ENCODE measurements around the gene OAS2.
A peak's percentile ranks its signal among the peaks of the same experiment; 100 is the strongest.

DNA sequence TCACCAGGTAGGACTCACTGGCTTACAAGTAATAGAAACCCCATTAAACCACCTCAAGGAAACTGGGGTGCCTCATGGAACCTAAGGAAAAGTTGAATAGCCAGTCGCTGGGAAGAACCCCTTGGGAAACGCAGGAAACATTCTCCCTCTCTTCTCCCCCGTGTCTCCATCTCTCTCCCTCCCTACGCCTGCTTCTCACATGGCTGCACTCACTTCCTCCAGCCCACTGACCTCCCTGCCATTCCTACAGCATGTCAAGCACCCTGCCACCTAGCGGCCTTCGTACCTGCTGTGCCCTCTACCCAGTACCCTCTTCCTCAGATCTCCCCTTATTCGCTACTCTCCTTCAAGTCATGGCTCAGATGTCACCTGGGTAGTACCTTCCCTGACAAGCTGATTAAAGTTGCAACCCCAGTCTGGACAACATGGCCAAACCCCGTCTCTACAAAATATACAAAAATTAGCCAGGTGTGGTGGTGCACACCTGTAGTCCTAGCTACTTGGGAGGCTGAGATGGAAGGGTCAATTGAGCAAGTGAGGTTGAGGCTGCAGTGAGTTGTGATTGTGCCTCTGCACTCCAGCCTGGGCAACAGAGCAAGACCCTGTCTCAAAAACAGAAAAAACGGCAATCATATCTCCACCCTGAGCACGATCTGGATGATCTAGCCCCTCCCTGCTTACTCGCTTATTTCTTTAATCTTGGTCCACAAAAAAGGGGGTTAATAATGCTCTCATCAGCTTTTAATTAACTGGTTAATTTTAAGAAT lies 71.8 kb downstream of the OAS2 start:
- peak; percentile 63 for TF ChIP-seq CTCF (conservative IDR thresholded peaks at IDR 0.05; ENCODE audit: low read depth, low read length)
- TF ChIP-seq EZH2 (IDR thresholded peaks at IDR 0.05; ENCODE audit: low read length, unreplicated experiment), result no peak
